K562 (cell line): ENCODE data around the gene CCL2. TPM values are rescaled to one million over a fixed set of nuclear protein-coding genes. Genes with fewer than 3 reads are reported as not detected.

ENCODE experiments used
- ATAC-seq: fragments of 200-7000 bp; cut with Tn5 transposase; 3 replicates; pipeline ENCODE4 v1.9.1; 2020; ENCODE audit warnings: moderate library complexity
- BruUV-seq: library from RNA; stranded (reverse); fragments of 400-500 nt; replicated peaks from 2 replicates; lab custom pipeline; 2021; lab: Mats Ljungman, UMichigan
- CTCF ChIA-PET: fragments of 300-600 bp; formaldehyde crosslinking; extraction: SDS; loops from one replicate; lab custom pipeline; 2021; ENCODE audit warnings: low intra/inter-chr PET ratio; lab: Yijun Ruan, JAX
- POLR2A ChIA-PET: fragments of 300-600, 350-650 bp; sonication (Branson Sonifier 250); formaldehyde crosslinking; extraction: SDS; loops from one replicate; lab custom pipeline; 2021; ENCODE audit warnings: antibody characterized with exemption, inconsistent platforms; lab: Yijun Ruan, JAX
- DNase-seq, 4 experiments: peaks; one replicate each; pipeline versions ENCODE4 v3.0.0 to v3.0.0-alpha.2; 2011 to 2018; ENCODE audit warnings: low spot score in 3 of 4, mixed read lengths in 3 of 4; ENCODE audit errors: extremely low read depth in 1 of 4
- FAIRE-seq: peaks from 2 replicates; lab custom pipeline; 2011; peaks lifted over from hg19 to GRCh38; lab: Jason Lieb, UNC
- H2AFZ ChIP-seq: 2 replicates; pipeline ENCODE4 v1.6.0; 2011; ENCODE audit warnings: low read depth, low read length, control low read depth, inconsistent platforms
- H3K27ac ChIP-seq: fragments of 200-600 bp; 3 replicates; pipeline ENCODE4 v1.8.0; 2011; ENCODE audit warnings: low read depth, mild to moderate bottlenecking, control low read depth, inconsistent platforms, low read length, moderate library complexity, mixed read lengths; ENCODE audit errors: extremely low read depth
- H3K27me3 ChIP-seq, 2 experiments: fragments of 300-600 bp in 1 of 2; 2 replicates in 1 of 2; 3 replicates in 1 of 2; pipeline versions ENCODE4 v1.6.0 to v1.8.0; 2011; ENCODE audit warnings: inconsistent platforms in 2 of 2, low read length in 2 of 2, mild to moderate bottlenecking in 1 of 2, mixed read lengths in 1 of 2, moderate library complexity in 1 of 2; ENCODE audit not compliant: control insufficient read depth in 2 of 2, insufficient read depth in 2 of 2
- H3K36me3 ChIP-seq: fragments of 300-600 bp; 3 replicates; pipeline ENCODE4 v1.8.0; 2011; ENCODE audit warnings: mild to moderate bottlenecking, low read length, inconsistent platforms; ENCODE audit not compliant: control insufficient read depth, insufficient read depth
- H3K4me1 ChIP-seq, 2 experiments: fragments of 200-600 bp in 1 of 2; replicated peaks in 1 of 2; 2 replicates in 1 of 2; 3 replicates in 1 of 2; pipeline versions ENCODE4 v1.5.1 to v1.8.0; 2011; ENCODE audit warnings: inconsistent platforms in 2 of 2, low read length in 2 of 2, mild to moderate bottlenecking in 1 of 2, mixed read lengths in 1 of 2, moderate library complexity in 1 of 2; ENCODE audit not compliant: control insufficient read depth in 2 of 2, insufficient read depth in 2 of 2
- H3K4me2 ChIP-seq: 2 replicates; pipeline ENCODE4 v1.6.1; 2011; ENCODE audit warnings: low read length, control low read depth, inconsistent platforms, mixed read lengths; ENCODE audit not compliant: insufficient read depth
- H3K4me3 ChIP-seq: fragments of 200-600 bp; sonication (generic), shearing (Covaris generic); 2 replicates; pipeline ENCODE4 v1.5.1; 2016; ENCODE audit warnings: control low read depth, inconsistent platforms
- H3K79me2 ChIP-seq: fragments of 200-600 bp; 3 replicates; pipeline ENCODE4 v1.8.0; 2011; ENCODE audit warnings: low read length, inconsistent platforms; ENCODE audit not compliant: control insufficient read depth, insufficient read depth
- H3K9ac ChIP-seq, 2 experiments: 2 replicates each; pipeline versions ENCODE4 v1.6.0 to v1.6.1; 2011; ENCODE audit warnings: low read depth in 2 of 2, low read length in 2 of 2, control low read depth in 1 of 2, inconsistent platforms in 1 of 2, mild to moderate bottlenecking in 1 of 2, mixed read lengths in 1 of 2; ENCODE audit not compliant: insufficient read depth in 1 of 2
- H3K9me1 ChIP-seq: one replicate; pipeline ENCODE4 v1.6.0; 2011; ENCODE audit warnings: inconsistent platforms, mild to moderate bottlenecking, low read length, moderate library complexity; ENCODE audit not compliant: control insufficient read depth, insufficient read depth
- H3K9me3 ChIP-seq: replicated peaks from 2 replicates; pipeline ENCODE4 v1.5.1; 2011; ENCODE audit warnings: low read depth, low read length, inconsistent platforms; ENCODE audit not compliant: control insufficient read depth, insufficient read depth
- H4K20me1 ChIP-seq: replicated peaks from 2 replicates; pipeline ENCODE4 v1.6.1; 2011; ENCODE audit warnings: low read length, inconsistent platforms, mixed read lengths; ENCODE audit not compliant: control insufficient read depth, insufficient read depth
- ARHGAP35 ChIP-seq: fragments of 450-650 bp; IDR thresholded peaks from 2 replicates; pipeline ENCODE4 v1.6.1; 2018; ENCODE audit not compliant: partially characterized antibody
- CREB1 ChIP-seq, 2 experiments: sonication (generic) in 1 of 2; formaldehyde crosslinking in 1 of 2; IDR thresholded peaks; 2 replicates each; pipeline versions ENCODE4 v1.6.1 to v1.8.0; 2012 to 2022; ENCODE audit warnings: inconsistent platforms in 1 of 2, mild to moderate bottlenecking in 1 of 2, missing genetic modification reagents in 1 of 2, moderate library complexity in 1 of 2
- EP400 ChIP-seq: fragments of 450-650 bp; IDR thresholded peaks from 2 replicates; pipeline ENCODE4 v1.6.1; 2017; ENCODE audit warnings: antibody characterized with exemption, mild to moderate bottlenecking, moderate library complexity
- EWSR1 ChIP-seq: fragments of 450-650 bp; IDR thresholded peaks from 2 replicates; pipeline ENCODE4 v1.6.1; 2018; ENCODE audit warnings: borderline replicate concordance, mild to moderate bottlenecking, low read depth, moderate library complexity; ENCODE audit not compliant: partially characterized antibody
- FOS ChIP-seq: IDR thresholded peaks from 3 replicates; pipeline ENCODE4 v1.6.1; 2011; ENCODE audit not compliant: insufficient read length; ENCODE audit errors: extremely low read depth
- HDAC8 ChIP-seq: fragments of 450-650 bp; IDR thresholded peaks from 2 replicates; pipeline ENCODE4 v1.6.1; 2016; ENCODE audit warnings: mild to moderate bottlenecking, missing genetic modification characterization, moderate library complexity, missing compliant biosample characterization
- HIVEP1 ChIP-seq: fragments of 250-450 bp; sonication (Bioruptor Pico); IDR thresholded peaks from 2 replicates; pipeline ENCODE4 v1.4.0; 2020; ENCODE audit warnings: mild to moderate bottlenecking
- HNRNPLL ChIP-seq: fragments of 200-400 bp; formaldehyde crosslinking; IDR thresholded peaks from 2 replicates; pipeline ENCODE4 v1.6.1; 2017; ENCODE audit warnings: low read length, low read depth, mild to moderate bottlenecking; ENCODE audit not compliant: poor library complexity, severe bottlenecking
- JUND ChIP-seq, 2 experiments: IDR thresholded peaks; 2 replicates in 1 of 2; 3 replicates in 1 of 2; pipeline ENCODE4 v1.6.1; 2011; ENCODE audit warnings: borderline replicate concordance in 2 of 2, low read depth in 2 of 2, low read length in 2 of 2, improper control_type of control experiment in 1 of 2, missing biosample characterization in 1 of 2, missing genetic modification characterization in 1 of 2, missing genetic modification reagents in 1 of 2
- NCOA4 ChIP-seq: fragments of 450-650 bp; IDR thresholded peaks from 2 replicates; pipeline ENCODE4 v1.6.1; 2018; ENCODE audit warnings: mild to moderate bottlenecking; ENCODE audit not compliant: partially characterized antibody
- NFIC ChIP-seq: fragments of 450-650 bp; IDR thresholded peaks from 2 replicates; pipeline ENCODE4 v1.6.1; 2017; ENCODE audit warnings: mild to moderate bottlenecking, inconsistent platforms
- PATZ1 ChIP-seq: fragments of 250-450 bp; sonication (Bioruptor Pico); IDR thresholded peaks from 2 replicates; pipeline ENCODE4 v1.5.0; 2020; ENCODE audit warnings: mild to moderate bottlenecking, borderline replicate concordance
- RBM15 ChIP-seq: fragments of 200-400 bp; formaldehyde crosslinking; IDR thresholded peaks from 2 replicates; pipeline ENCODE4 v1.6.1; 2018; ENCODE audit warnings: mild to moderate bottlenecking, low read length, moderate library complexity; ENCODE audit not compliant: insufficient read depth
- TOE1 ChIP-seq, 2 experiments: fragments of 450-650 bp in 1 of 2; sonication (generic) in 1 of 2; formaldehyde crosslinking in 1 of 2; IDR thresholded peaks; 2 replicates each; pipeline versions ENCODE4 v1.7.1 to v1.8.0; 2016 to 2022; ENCODE audit warnings: borderline replicate concordance in 2 of 2, mild to moderate bottlenecking in 2 of 2, antibody characterized with exemption in 1 of 2, inconsistent platforms in 1 of 2, low read depth in 1 of 2, missing genetic modification reagents in 1 of 2, moderate library complexity in 1 of 2
- ZFP91 ChIP-seq: sonication (generic); formaldehyde crosslinking; IDR thresholded peaks from 2 replicates; pipeline ENCODE4 v1.8.0; 2022; ENCODE audit warnings: mild to moderate bottlenecking, missing genetic modification reagents
- ZNF655 ChIP-seq: fragments of 250-450 bp; sonication (Bioruptor Pico); IDR thresholded peaks from 2 replicates; pipeline ENCODE4 v1.5.0; 2021
- WGBS: fragments of 100-300 bp; shearing (Covaris generic); methylation state at CpG from one replicate; pipeline ENCODE4 v1.1.6; 2016; ENCODE audit warnings: low coverage, mixed read lengths; ENCODE audit not compliant: insufficient coverage; ENCODE audit errors: missing lambda C conversion rate; 5-methylcytosine and 5-hydroxymethylcytosine counted together
- in situ Hi-C: fragments of 300-500 bp; cut with MboI; formaldehyde crosslinking; loops from 4 replicates; pipeline ENCODE4 v1.15.0; 2018; ENCODE audit warnings: inconsistent platforms, mixed read lengths
- intact Hi-C: fragments of 100-400 bp; cut with micrococcal nuclease; formaldehyde crosslinking; loops from 2 replicates; pipeline ENCODE4 v1.14.2; 2022
- polyA plus RNA-seq, 8 experiments: library from polyadenylated mRNA; depleted of rRNA in 4 of 8; stranded (reverse) in 5 of 8; unstranded in 3 of 8; fragments of >200 nt; fragmentation: Nextera tagmentation in 2 of 8; fragmentation: Illumina TruSeq in 1 of 8; extraction: Ambion mirVana in 2 of 8; extraction: Trizol in 1 of 8; gene quantifications; 2 replicates each; pipeline versions ENCODE4 v1.2.1 to v1.2.3, GENCODE V29; 2011 to 2014; ENCODE audit warnings: inconsistent platforms in 1 of 8, missing spikeins in 1 of 8
- total RNA-seq, 7 experiments: library from RNA; depleted of rRNA in 6 of 7; stranded (reverse); fragments of >200 nt in 6 of 7; fragmentation: Illumina TruSeq in 2 of 7; extraction: Trizol in 2 of 7; gene quantifications; 2 replicates each; pipeline versions ENCODE4 v1.2.1 to v1.2.3, GENCODE V29; 2011 to 2021; ENCODE audit warnings: low replicate concordance in 1 of 7

CCL2 gene
- total and polyA plus RNA-seq, 9 of the 15 experiments (the other 6 are each of a cell fraction or from before 2014, with no cell fraction given) = 0.54 to 5.4 (median 0.88) TPM

DNA sequence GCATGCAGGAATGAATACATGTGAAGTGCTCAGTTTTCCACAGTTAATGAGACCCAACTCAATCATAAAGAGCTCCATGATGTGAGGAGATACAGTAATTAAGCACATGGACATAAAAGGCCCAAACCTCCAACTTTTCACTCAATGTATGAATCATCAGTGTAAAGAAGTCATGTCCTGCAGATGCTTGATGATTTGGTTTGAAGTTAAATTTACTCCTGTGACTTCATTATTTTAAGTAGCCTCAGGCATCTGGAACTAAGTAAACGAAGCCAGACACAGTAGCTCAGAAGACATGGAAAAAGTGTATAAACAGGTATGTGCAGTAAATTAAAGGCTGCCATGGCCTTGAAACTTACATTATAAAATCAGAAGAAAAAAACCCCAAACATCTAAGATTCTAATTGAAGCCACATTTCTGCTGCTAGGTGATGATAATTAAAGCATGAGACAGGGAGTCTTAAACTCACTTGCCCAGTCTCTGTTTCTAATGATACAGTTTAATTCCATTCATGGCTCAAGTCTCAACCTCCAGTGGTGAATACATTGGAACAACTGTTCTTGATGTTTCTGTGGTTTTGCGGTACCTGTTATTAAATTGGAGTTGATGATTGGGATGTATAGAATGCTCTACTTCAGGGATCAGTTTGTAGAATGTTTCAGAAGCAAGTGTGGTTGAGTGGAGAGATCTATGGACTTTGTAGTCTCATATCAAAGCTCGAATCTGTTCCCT, 28.9 kb upstream of the CCL2 start:
- H3K9me3 ChIP-seq = no peaks in the 10 kb centered on the region
- intact Hi-C loops (no loop called here), in situ Hi-C loops (no loop called here)
- H3K79me2 ChIP-seq = no peaks in the 10 kb centered on the region
- FAIRE-seq (no peak), DNase-seq (no peak), ATAC-seq (no peak)
- no peak overlapping the region for H2AFZ ChIP-seq
- ChIA-PET CTCF (no interaction called here), POLR2A (no interaction called here)
- no peak overlapping the region for H3K9ac ChIP-seq
- H3K4me3 ChIP-seq = no peak overlapping the region
- no peaks in the 10 kb centered on the region; a peak in 1 of 5 replicates for H3K27me3 ChIP-seq
- BruUV-seq = no TSS peak
- H3K27ac ChIP-seq = no peak overlapping the region
- H4K20me1 ChIP-seq = no peaks in the 10 kb centered on the region
- H3K4me1 ChIP-seq = no peaks in the 10 kb centered on the region
- WGBS = 0% methylated on average over 3 of the region's 3 CpGs
- no peak overlapping the region for H3K4me2 ChIP-seq
- H3K36me3 ChIP-seq = no peaks in the 10 kb centered on the region
- H3K9me1 ChIP-seq = no peaks in the 10 kb centered on the region
- TF ChIP-seq JUND (IDR thresholded peaks at IDR 0.05; ENCODE audit: borderline replicate concordance, low read depth, low read length) (no peak), JUND (tag; IDR thresholded peaks at IDR 0.05; ENCODE audit: borderline replicate concordance, low read depth, low read length) (no peak), NCOA4 (no peak), HIVEP1 (CRISPR knock-in tag) (no peak), PATZ1 (CRISPR knock-in tag) (no peak), HDAC8 (tag) (no peak), EP400 (no peak), NFIC (no peak), CREB1 (IDR thresholded peaks at IDR 0.05) (no peak), CREB1 (CRISPR knock-in tag; IDR thresholded peaks at IDR 0.05) (no peak), FOS (no peak), ZFP91 (no peak), ARHGAP35 (no peak), RBM15 (no peak), EWSR1 (no peak), ZNF655 (CRISPR knock-in tag) (no peak), HNRNPLL (no peak), TOE1 (IDR thresholded peaks at IDR 0.05; ENCODE audit: borderline replicate concordance) (no peak), TOE1 (CRISPR knock-in tag; IDR thresholded peaks at IDR 0.05; ENCODE audit: borderline replicate concordance, low read depth) (no peak)
